SK-N-SH treated with all-trans-retinoic acid at 6 μM for 48 hours (cell line): ENCODE results near the gene ALG14.

Experiments
- ATAC-seq: fragments of 200-7000 bp; cut with Tn5 transposase; 3 replicates; pipeline ENCODE4 v1.9.1; 2020; ENCODE audit warnings: mild to moderate bottlenecking, moderate library complexity
- BACH2 ChIP-seq: fragments of 250-450 bp; sonication (Bioruptor Pico); IDR thresholded peaks from 2 replicates; pipeline ENCODE4 v1.9.0; 2021; ENCODE audit warnings: mild to moderate bottlenecking, borderline replicate concordance
- CSDC2 ChIP-seq: fragments of 250-450 bp; sonication (Bioruptor Pico); IDR thresholded peaks from 2 replicates; pipeline ENCODE4 v1.5.0; 2020; ENCODE audit warnings: mild to moderate bottlenecking, moderate library complexity
- ESRRG ChIP-seq: fragments of 250-450 bp; sonication (Bioruptor Pico); IDR thresholded peaks from 2 replicates; pipeline ENCODE4 v1.6.1; 2021; ENCODE audit warnings: mild to moderate bottlenecking
- GLIS3 ChIP-seq: fragments of 250-450 bp; sonication (Bioruptor Pico); IDR thresholded peaks from 2 replicates; pipeline ENCODE4 v1.5.0; 2020; ENCODE audit warnings: mild to moderate bottlenecking, moderate library complexity
- ISL1 ChIP-seq: fragments of 250-450 bp; sonication (Bioruptor Pico); IDR thresholded peaks from 2 replicates; pipeline ENCODE4 v2.1.2; 2022; ENCODE audit warnings: mild to moderate bottlenecking, moderate library complexity
- OSR1 ChIP-seq: fragments of 250-450 bp; sonication (Bioruptor Pico); IDR thresholded peaks from 2 replicates; pipeline ENCODE4 v1.8.0; 2022; ENCODE audit warnings: moderate library complexity, mild to moderate bottlenecking, inconsistent platforms
- PATZ1 ChIP-seq: fragments of 250-450 bp; sonication (Bioruptor Pico); IDR thresholded peaks from 2 replicates; pipeline ENCODE4 v1.8.0; 2020; ENCODE audit warnings: mild to moderate bottlenecking, moderate library complexity, borderline replicate concordance
- PPARA ChIP-seq: fragments of 250-450 bp; sonication (Bioruptor Pico); IDR thresholded peaks from 2 replicates; pipeline ENCODE4 v1.5.0; 2020; ENCODE audit warnings: mild to moderate bottlenecking, borderline replicate concordance
- RARB ChIP-seq: fragments of 250-450 bp; sonication (Bioruptor Pico); IDR thresholded peaks from 2 replicates; pipeline ENCODE4 v1.8.0; 2021; ENCODE audit warnings: mild to moderate bottlenecking, moderate library complexity
- SNAI2 ChIP-seq: fragments of 250-450 bp; sonication (Bioruptor Pico); IDR thresholded peaks from 2 replicates; pipeline ENCODE4 v1.5.0; 2020; ENCODE audit warnings: mild to moderate bottlenecking, moderate library complexity
- TCF4 ChIP-seq: fragments of 250-450 bp; sonication (Bioruptor Pico); IDR thresholded peaks from 2 replicates; pipeline ENCODE4 v1.8.0; 2021; ENCODE audit warnings: mild to moderate bottlenecking, moderate library complexity, borderline replicate concordance
- TOX ChIP-seq: fragments of 250-450 bp; sonication (Bioruptor Pico); IDR thresholded peaks from 2 replicates; pipeline ENCODE4 v1.8.0; 2021; ENCODE audit warnings: mild to moderate bottlenecking, moderate library complexity, borderline replicate concordance
- ZC3H10 ChIP-seq: fragments of 250-450 bp; sonication (Bioruptor Pico); IDR thresholded peaks from 2 replicates; pipeline ENCODE4 v1.5.1; 2021; ENCODE audit warnings: mild to moderate bottlenecking, moderate library complexity
- ZFP3 ChIP-seq: fragments of 250-450 bp; sonication (Bioruptor Pico); IDR thresholded peaks from 2 replicates; pipeline ENCODE4 v1.5.0; 2020; ENCODE audit warnings: mild to moderate bottlenecking, moderate library complexity
- ZFP30 ChIP-seq: fragments of 450-650 bp; formaldehyde crosslinking; IDR thresholded peaks from 2 replicates; pipeline ENCODE4 v1.5.0; 2022; ENCODE audit warnings: mild to moderate bottlenecking, moderate library complexity
- ZNF565 ChIP-seq: fragments of 450-650 bp; formaldehyde crosslinking; conservative IDR thresholded peaks from 2 replicates; pipeline ENCODE4 v1.5.0; 2020; ENCODE audit warnings: low read depth, mild to moderate bottlenecking, moderate library complexity
- ZNF70 ChIP-seq: fragments of 450-650 bp; formaldehyde crosslinking; IDR thresholded peaks from 2 replicates; pipeline ENCODE4 v1.5.0; 2020; ENCODE audit warnings: mild to moderate bottlenecking, moderate library complexity
- ZNF8 ChIP-seq: fragments of 450-650 bp; formaldehyde crosslinking; IDR thresholded peaks from 2 replicates; pipeline ENCODE4 v1.5.0; 2020; ENCODE audit warnings: mild to moderate bottlenecking, moderate library complexity
- TF ChIP-seq, protein P1 (sequence below): fragments of 250-450 bp; sonication (Bioruptor Pico); IDR thresholded peaks from 2 replicates; pipeline ENCODE4 v1.5.1; 2021; ENCODE audit warnings: mild to moderate bottlenecking, moderate library complexity
- TF ChIP-seq, protein P2 (sequence below): fragments of 250-450 bp; sonication (Bioruptor Pico); IDR thresholded peaks from 2 replicates; pipeline ENCODE4 v1.5.0; 2020; ENCODE audit warnings: mild to moderate bottlenecking, moderate library complexity
- TF ChIP-seq, protein P3 (sequence below): fragments of 250-450 bp; sonication (Bioruptor Pico); IDR thresholded peaks from 2 replicates; pipeline ENCODE4 v1.8.0; 2021; ENCODE audit warnings: low read depth, mild to moderate bottlenecking, moderate library complexity, borderline replicate concordance

ALG14 gene

DNA sequence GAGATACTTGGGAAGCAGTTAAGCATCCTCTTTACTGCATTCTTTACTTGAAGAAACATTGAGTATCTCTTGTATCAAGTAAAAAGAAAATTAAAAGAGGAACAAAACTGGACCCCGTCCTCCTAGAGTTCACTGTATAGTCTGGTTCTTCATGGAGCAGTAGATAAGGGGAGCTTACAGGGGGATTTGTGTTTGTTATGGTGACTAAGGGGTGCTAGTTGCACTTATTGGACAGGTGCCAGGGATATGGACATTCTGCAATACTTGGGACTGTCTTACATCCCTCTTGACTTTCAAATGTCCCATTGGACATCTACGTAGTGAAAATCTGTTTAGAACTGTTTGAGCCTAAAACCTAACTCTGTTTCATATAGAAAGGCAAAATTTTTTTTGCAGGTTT, 67.2 kb downstream of the ALG14 start (continued):
- TF ChIP-seq, protein P1, sequence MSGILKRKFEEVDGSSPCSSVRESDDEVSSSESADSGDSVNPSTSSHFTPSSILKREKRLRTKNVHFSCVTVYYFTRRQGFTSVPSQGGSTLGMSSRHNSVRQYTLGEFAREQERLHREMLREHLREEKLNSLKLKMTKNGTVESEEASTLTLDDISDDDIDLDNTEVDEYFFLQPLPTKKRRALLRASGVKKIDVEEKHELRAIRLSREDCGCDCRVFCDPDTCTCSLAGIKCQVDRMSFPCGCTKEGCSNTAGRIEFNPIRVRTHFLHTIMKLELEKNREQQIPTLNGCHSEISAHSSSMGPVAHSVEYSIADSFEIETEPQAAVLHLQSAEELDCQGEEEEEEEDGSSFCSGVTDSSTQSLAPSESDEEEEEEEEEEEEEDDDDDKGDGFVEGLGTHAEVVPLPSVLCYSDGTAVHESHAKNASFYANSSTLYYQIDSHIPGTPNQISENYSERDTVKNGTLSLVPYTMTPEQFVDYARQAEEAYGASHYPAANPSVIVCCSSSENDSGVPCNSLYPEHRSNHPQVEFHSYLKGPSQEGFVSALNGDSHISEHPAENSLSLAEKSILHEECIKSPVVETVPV: no peak
- no peak for TF ChIP-seq ZFP3 (CRISPR knock-in tag)
- no peak for TF ChIP-seq PATZ1
- no peak for TF ChIP-seq ZNF70 (CRISPR knock-in tag)

GRCh38 chr1:95004013-95004412, 68.7 kb downstream of the ALG14 start:
- ATAC-seq: no peak

DNA sequence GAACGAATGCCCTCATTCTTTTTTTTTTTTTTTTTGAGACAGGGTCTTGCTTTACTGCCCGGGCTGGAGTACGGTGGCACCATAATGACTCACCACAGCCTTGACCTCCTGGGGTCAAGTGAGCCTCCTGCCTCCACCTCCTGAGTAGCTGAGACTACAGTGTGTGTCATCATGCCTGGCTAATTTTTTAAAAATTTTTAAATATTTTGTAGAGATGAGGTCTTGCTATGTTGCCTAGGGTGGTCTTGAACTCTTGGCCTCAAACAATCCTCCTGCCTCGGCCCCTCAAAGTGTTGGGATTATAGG, 69.4 kb downstream of the ALG14 start:
- no peak for ATAC-seq
- TF ChIP-seq BACH2 (CRISPR knock-in tag) (no peak), SNAI2 (no peak), ZNF8 (CRISPR knock-in tag) (no peak), OSR1 (CRISPR knock-in tag) (no peak), CSDC2 (CRISPR knock-in tag) (no peak), RARB (CRISPR knock-in tag) (no peak), ZC3H10 (CRISPR knock-in tag) (no peak), ISL1 (CRISPR knock-in tag) (no peak), ZFP3 (CRISPR knock-in tag) (no peak)
- TF ChIP-seq, protein P2, sequence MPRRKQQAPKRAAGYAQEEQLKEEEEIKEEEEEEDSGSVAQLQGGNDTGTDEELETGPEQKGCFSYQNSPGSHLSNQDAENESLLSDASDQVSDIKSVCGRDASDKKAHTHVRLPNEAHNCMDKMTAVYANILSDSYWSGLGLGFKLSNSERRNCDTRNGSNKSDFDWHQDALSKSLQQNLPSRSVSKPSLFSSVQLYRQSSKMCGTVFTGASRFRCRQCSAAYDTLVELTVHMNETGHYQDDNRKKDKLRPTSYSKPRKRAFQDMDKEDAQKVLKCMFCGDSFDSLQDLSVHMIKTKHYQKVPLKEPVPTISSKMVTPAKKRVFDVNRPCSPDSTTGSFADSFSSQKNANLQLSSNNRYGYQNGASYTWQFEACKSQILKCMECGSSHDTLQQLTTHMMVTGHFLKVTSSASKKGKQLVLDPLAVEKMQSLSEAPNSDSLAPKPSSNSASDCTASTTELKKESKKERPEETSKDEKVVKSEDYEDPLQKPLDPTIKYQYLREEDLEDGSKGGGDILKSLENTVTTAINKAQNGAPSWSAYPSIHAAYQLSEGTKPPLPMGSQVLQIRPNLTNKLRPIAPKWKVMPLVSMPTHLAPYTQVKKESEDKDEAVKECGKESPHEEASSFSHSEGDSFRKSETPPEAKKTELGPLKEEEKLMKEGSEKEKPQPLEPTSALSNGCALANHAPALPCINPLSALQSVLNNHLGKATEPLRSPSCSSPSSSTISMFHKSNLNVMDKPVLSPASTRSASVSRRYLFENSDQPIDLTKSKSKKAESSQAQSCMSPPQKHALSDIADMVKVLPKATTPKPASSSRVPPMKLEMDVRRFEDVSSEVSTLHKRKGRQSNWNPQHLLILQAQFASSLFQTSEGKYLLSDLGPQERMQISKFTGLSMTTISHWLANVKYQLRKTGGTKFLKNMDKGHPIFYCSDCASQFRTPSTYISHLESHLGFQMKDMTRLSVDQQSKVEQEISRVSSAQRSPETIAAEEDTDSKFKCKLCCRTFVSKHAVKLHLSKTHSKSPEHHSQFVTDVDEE (CRISPR knock-in tag): no peak
- TF ChIP-seq, protein P1: no peak
- TF ChIP-seq, all 23 proteins: peak for 0

More at GRCh38 chr1:95004013-95004412, 68.7 kb downstream of the ALG14 start:
- TF ChIP-seq, protein P3, sequence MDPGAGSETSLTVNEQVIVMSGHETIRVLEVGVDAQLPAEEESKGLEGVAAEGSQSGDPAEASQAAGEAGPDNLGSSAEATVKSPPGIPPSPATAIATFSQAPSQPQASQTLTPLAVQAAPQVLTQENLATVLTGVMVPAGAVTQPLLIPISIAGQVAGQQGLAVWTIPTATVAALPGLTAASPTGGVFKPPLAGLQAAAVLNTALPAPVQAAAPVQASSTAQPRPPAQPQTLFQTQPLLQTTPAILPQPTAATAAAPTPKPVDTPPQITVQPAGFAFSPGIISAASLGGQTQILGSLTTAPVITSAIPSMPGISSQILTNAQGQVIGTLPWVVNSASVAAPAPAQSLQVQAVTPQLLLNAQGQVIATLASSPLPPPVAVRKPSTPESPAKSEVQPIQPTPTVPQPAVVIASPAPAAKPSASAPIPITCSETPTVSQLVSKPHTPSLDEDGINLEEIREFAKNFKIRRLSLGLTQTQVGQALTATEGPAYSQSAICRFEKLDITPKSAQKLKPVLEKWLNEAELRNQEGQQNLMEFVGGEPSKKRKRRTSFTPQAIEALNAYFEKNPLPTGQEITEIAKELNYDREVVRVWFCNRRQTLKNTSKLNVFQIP (CRISPR knock-in tag): no peak
- TF ChIP-seq BACH2 (CRISPR knock-in tag) (no peak), ZNF565 (CRISPR knock-in tag) (no peak), ZFP3 (CRISPR knock-in tag) (no peak), TCF4 (CRISPR knock-in tag) (no peak), SNAI2 (no peak), TOX (CRISPR knock-in tag) (no peak), ZNF70 (CRISPR knock-in tag) (no peak), PPARA (no peak), GLIS3 (CRISPR knock-in tag) (no peak), ZNF8 (CRISPR knock-in tag) (no peak), ESRRG (CRISPR knock-in tag) (no peak), ZFP30 (no peak), CSDC2 (CRISPR knock-in tag) (no peak), ISL1 (CRISPR knock-in tag) (no peak), ZC3H10 (CRISPR knock-in tag) (no peak)
- TF ChIP-seq, protein P1: no peak
- TF ChIP-seq, protein P2 (CRISPR knock-in tag): no peak
